HG03571 (cell line): ENCODE measurements around the gene MASP1.

ENCODE experiments used
- ATAC-seq: cut with Tn5 transposase; IDR thresholded peaks from one replicate; pipeline ENCODE4 v1.9.1; 2021; ENCODE audit not compliant: unreplicated experiment

The MASP1 gene

GRCh38 chr3:187193181-187193580, 98.4 kb downstream of the MASP1 start:
- ATAC-seq = no peak

- ATAC-seq = no peak
These were observed 100.3 kb downstream of the MASP1 start for GRCh38 chr3:187191271-187191670.

- no peak for ATAC-seq
These were observed 102.6 kb downstream of the MASP1 start for GRCh38 chr3:187188931-187189330.

GRCh38 chr3:187186801-187187421, 104.6 kb downstream of the MASP1 start:
- ATAC-seq = no peak

- no peak for ATAC-seq
These were observed 105.2 kb downstream of the MASP1 start for GRCh38 chr3:187186375-187186774.

- no peak for ATAC-seq
These were observed 105.8 kb downstream of the MASP1 start for GRCh38 chr3:187185759-187186158.
